NCI-H748 treated with DMSO at 0.1 percent for 48 hours (cell line): Measurements from ENCODE around the gene OR5K4.

Experiments
- DNase-seq: peaks from one replicate; lab custom pipeline; 2025; lab: John Stamatoyannopoulos, UW

The OR5K4 gene, protein sequence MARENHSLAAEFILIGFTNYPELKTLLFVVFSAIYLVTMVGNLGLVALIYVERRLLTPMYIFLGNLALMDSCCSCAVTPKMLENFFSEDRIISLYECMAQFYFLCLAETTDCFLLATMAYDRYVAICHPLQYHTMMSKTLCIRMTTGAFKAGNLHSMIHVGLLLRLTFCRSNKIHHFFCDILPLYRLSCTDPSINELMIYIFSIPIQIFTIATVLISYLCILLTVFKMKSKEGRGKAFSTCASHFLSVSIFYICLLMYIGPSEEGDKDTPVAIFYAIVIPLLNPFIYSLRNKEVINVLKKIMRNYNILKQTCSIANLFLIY

DNA sequence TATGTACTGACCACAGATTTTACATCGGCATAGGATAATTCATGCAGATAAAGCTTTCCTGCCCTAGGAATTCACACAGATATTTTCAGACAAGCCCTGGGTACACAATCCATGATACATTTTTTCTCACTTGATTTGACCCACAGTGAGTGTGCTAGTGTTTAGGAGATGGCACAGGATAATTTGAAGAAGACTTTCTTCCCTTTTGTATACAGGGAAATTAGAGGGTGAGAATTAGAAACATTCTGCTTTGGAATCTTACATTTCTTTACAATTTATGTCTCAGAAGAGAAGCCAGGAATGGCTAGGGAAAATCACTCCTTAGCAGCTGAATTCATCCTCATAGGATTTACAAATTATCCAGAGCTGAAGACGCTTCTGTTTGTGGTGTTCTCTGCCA, at the start of gene OR5K4:
Gene OR5K4 (plus strand): TSS at position 301 of the 400 bp plus-strand sequence. CDS start 0 bp downstream, at position 301.
- DNase-seq: no peak

DNA sequence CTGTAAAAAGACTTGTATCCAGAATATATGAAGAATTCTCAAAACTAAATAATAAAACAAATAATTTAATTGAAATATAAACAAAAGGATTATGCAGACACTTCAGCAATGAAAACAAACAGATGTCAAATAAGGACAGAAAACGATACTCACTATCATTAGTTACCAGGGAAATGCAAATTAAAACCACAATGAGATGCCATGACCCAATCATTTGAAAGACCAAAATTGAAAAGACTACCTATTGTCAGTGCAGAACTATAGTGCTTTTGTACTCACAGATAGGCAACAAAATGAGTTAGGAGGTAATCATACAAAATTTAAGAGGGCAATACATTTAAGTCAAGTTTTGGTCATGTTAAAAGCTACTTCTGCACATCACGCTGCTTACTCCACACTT, 31.6 kb upstream of the OR5K4 start:
- no peak for DNase-seq

DNA sequence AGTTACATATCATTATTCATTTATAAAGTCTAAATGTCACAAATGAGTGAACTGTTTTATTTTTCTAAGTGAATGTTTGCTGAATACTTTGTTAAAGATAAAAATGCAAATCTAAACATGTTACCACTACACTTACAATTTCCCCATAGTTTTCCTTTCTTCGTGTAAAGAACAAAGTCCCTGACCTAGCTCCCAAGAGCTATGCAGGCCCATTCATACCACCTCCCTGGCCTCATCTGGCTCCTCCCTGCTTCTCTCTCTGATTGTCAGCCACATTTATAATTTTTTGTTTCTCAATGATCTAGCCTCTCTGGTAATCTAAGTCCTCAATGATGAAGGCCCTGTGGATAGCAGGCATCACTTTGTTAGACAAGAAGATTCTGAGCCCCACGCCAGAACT, 31.0 kb upstream of the OR5K4 start:
- DNase-seq: no peak

GRCh38 chr3:98323425-98323824, 30.2 kb upstream of the OR5K4 start:
- DNase-seq: no peak

- peak; percentile 7 for DNase-seq
Measured at GRCh38 chr3:98325055-98325454, 28.6 kb upstream of the OR5K4 start.

DNA sequence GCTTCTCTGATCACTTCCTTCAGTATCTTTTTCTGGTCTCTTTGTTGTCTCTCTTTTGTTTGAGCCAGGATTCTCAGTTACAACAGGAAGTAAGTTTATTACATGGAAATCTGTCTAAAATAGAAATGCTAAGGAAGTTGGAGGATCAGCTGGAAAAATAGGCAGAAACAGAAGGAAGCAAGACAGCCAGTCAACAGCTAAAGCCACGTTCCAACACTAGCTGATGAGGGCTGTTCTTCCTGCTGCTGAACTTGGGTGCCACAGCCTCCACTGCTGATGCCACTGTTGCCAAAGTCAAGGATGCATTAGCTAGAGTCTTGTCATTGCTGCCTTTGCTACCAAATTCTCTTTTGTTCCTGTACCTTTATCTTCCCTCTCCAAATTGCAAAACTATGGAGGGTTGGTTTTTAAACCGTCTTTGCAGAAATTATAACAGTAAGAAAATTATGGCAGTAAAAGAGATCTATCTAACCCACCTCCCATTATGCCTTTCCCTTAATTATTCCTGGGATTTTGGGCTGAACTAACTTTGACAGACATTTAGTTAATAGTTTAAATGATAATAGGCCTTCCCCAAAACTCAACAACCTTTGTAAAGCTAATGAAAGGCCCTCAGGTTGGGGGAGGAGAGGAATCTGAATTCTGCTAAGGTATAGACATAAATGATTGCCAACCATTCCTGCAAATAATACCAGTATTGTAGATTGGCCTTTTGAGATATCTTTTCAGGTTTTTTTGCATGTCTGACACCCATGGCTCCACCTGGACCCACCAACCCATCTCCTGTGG, 27.4 kb upstream of the OR5K4 start:
- DNase-seq: no peak

DNA sequence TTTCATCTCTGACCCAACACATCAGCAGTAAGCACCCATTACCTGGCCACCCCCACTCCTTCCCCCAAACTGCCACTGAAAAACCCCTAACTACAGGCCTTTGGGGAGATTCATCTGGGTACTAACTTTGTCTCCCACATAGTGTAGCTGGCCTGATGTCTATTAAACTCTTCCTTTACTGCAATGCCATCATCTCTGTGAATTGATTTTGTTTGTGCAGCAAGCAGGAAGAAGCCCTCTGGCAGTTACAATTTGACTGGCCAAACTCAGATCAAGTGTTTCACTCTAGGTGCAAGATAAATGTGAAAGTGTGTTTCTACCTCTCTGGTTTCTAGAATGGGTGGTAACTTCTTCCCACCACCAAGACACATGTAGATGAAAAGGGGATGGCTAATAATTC, 26.7 kb upstream of the OR5K4 start:
- no peak for DNase-seq

DNA sequence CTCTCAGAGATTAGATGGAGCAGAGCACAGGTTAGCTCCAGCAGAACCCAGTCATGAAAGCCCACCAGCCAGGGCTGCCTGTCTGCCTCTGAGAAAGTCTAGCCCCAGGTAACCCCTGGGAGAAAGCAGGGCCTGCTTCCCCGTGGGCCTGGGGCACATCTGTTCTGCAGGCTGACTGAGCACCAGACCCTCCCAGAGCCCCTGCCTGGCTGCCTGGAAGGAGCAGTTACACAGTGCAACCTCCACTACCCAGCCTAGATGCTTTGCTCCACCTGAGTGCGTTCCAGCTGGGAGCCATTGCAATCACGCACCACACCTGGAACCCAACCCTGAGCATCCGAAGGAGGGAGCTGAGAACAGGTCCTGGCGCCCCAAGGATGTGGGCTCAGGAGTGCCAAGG, 24.7 kb upstream of the OR5K4 start:
- DNase-seq: no peak

GRCh38 chr3:98329392-98330124, 24.1 kb upstream of the OR5K4 start:
- DNase-seq: no peak

DNA sequence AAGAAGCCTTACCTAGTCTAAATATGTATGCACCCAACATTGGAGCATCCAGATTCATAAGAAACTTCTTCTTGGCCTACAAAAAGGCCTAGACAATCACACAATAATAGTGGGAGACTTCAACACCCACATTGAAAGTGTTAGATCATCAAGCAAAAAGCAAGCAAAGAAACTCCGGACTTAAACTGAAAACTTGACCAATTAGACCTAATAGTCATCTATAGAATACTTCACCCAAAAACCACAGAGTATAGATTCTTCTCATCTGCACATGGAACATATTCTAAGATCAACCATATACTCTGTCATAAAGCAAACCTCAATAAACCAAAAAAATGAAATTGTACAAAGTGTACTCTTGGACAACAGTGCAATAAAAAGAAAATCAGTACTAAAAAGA, 22.3 kb upstream of the OR5K4 start:
- DNase-seq: no peak

- DNase-seq: no peak
Measured at GRCh38 chr3:98333989-98334606, 19.6 kb upstream of the OR5K4 start.

- DNase-seq: no peak
Measured at GRCh38 chr3:98339031-98339430, 14.6 kb upstream of the OR5K4 start.

DNA sequence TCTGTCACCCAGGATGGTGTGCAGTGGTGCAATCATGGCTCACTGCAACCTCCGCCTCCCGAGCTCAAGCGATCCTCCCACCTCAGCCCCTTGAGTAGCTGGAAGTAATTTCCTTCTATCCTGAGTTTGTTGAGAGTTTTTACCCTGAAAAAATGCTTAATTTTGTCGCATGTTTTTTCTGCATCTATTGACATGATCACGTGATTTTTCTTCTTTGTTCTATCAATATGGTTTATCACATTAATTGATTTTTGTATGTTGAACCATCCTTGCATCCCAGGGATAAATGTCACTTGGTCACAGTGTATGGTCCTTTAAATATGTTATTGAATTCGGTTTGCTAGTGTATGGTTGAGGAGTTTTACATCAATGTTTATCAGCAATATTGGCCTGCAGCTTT, 11.9 kb upstream of the OR5K4 start:
- DNase-seq: no peak

DNA sequence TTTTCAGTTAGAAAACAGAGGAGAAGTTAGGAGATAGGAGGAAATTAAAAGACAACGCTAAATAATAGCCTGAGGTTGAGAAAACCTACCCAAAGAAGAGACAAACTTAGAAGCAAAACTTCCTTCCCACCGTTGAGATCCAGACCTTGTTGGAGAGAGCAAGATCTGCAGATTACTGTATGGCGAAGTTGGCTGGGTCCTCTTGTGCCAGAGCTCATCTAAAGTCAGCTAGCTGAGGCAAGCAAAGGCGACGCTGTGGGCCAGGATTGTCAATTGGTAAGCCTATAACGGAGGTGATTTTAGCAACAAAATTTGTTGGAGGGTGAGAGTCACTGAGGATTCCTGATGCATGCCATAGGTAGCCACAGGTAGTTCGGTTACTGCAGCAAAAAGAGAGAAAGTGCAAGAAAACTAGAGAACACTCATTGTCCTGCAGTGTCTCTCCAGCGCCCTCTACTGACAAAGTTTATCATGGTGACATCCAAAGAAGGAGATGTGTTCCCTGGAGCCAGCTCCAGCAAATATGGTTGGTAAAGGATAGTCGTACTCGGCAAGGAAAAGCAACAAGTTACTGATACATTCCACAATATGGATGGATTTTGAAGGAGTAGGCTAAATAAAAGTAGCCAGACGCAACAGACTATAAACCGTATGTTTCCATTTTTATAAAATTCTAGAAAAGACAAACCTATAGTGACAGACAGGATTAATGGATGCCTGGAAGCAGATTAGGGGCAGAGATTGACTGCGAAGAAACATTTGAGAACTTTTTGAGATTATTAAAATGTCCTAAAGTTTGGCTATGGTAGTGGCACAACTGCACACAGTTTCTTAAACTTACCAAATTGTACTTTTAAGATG, 9.8 kb upstream of the OR5K4 start:
- DNase-seq: peak; percentile 28

GRCh38 chr3:98350082-98350481, 3.6 kb upstream of the OR5K4 start:
- no peak for DNase-seq

GRCh38 chr3:98359250-98359649, 5.6 kb downstream of the OR5K4 start:
- DNase-seq: no peak

DNA sequence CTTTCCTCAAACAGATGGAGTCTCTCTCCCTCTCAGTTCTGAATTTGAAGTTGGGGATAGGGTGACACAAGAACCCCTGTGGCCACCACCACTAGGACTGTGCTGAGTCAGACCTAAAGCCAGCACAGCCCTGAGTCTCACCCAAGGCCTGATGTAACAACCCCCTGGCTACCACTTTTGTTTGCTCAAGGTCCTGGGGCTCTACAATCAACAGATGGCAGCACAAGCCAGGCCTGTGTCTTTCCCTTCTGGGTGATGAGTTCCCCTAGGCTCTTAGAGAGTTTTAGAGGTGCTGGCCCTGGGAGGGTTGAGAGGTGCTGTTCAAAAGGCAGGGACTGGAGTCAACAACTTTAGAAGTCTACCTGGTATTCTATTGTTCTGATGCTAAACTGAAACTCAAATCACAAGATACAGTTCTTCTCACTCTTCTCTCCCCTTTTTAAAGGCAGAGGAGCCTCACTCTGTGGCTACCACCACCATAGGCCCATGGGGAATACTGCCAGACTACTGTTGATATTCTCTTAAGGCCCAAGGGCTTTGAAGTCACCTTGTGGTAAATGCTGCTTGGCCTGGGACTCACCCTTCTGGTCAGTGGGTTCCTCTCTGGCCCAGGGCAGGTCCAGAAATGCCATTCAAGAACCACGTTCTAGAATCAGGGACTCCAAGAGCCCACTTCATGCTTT, 6.5 kb downstream of the OR5K4 start:
- DNase-seq: no peak

GRCh38 chr3:98360681-98361080, 7.0 kb downstream of the OR5K4 start:
- no peak for DNase-seq

GRCh38 chr3:98361289-98361688, 7.6 kb downstream of the OR5K4 start:
- no peak for DNase-seq

DNA sequence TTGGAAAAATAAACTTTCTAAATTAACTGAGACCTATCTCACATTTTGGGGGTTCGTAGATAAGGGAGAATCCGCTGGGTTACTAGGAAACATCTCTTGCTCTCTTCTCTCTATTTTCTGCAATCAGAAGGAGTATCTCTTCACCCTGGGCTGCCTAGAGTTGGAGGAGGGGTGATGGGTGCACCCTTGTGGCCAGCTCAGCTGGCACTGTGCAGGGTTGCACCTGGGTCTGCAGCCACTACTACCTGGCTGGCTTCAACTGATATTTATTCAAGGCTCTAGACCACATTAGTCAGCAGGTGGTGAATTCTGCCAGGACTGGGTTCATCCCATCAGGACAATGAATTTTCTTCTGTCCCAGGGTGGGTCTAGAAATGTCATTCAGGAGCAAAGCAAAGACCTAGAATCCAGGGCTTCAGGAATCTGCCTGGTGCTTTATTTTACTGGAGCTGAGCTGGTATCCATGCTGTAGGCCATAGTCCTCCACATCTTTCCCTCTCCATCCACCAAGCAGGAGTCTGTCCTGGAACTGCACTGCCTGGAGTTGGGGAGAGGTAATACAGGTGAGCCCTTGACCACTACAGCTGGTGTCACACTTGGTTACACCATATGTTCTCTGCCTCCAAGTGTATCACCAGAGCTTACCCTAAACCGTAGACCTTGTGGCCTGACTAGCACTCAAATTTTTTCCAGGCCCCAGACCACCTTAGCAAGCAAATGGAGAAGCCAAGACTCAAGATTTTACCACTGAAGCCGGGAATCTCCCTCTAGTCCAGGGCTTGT, 14.0 kb downstream of the OR5K4 start:
- DNase-seq: no peak
